ENCODE results near the gene UNKL.
A peak's percentile ranks its signal among the peaks of the same experiment; 100 is the strongest.

UNKL gene

GRCh38 chr16:1413684-1414531, 596 bp downstream of the UNKL start:
- Histone ChIP-seq H3K36me3 (ENCODE audit: control insufficient read depth, insufficient read depth, low read length) (peaks cover 31% of the 10 kb centered on the region), H3K4me1 (ENCODE audit: control insufficient read depth, insufficient read depth, low read length, poor library complexity, severe bottlenecking) (no peaks in the 10 kb centered on the region), H3K27ac (ENCODE audit: low read depth, low read length, severe bottlenecking) (no peak overlapping the region), H3K9me3 (ENCODE audit: control insufficient read depth, low read length) (no peaks in the 10 kb centered on the region), H3K4me3 (ENCODE audit: extremely low read depth, insufficient read depth, low read length, poor library complexity, severe bottlenecking) (peak overlapping the region; percentile 79)
- WGBS, 2 experiments (ENCODE audit: insufficient coverage in 2 of 2), result 8 to 11% methylated on average over 57 to 63 of the region's 85 CpGs

- WGBS, 2 experiments (ENCODE audit: insufficient coverage in 2 of 2), result no CpG with 5 or more reads among the region's 2 CpGs
These were observed 1.7 kb downstream of the UNKL start for GRCh38 chr16:1412847-1413246.

GRCh38 chr16:1408171-1408837, 6.2 kb downstream of the UNKL start:
- peak overlapping the region; percentile 53 for H3K4me3 ChIP-seq (ENCODE audit: extremely low read depth, insufficient read depth, low read length, poor library complexity, severe bottlenecking)
- peaks cover 18% of the 10 kb centered on the region for H3K36me3 ChIP-seq (ENCODE audit: control insufficient read depth, insufficient read depth, low read length)
- no peaks in the 10 kb centered on the region for H3K9me3 ChIP-seq (ENCODE audit: control insufficient read depth, low read length)
- H3K27ac ChIP-seq (ENCODE audit: low read depth, low read length, severe bottlenecking), result peak overlapping the region; percentile 59
- peaks cover 4% of the 10 kb centered on the region for H3K4me1 ChIP-seq (ENCODE audit: control insufficient read depth, insufficient read depth, low read length, poor library complexity, severe bottlenecking)
- 1 to 3% methylated on average over 29 to 31 of the region's 42 CpGs for WGBS, 2 experiments (ENCODE audit: insufficient coverage in 2 of 2)

More at GRCh38 chr16:1412847-1413246, 1.7 kb downstream of the UNKL start:
- peaks cover 20% of the 10 kb centered on the region for H3K36me3 ChIP-seq (ENCODE audit: control insufficient read depth, insufficient read depth, low read length)
- H3K4me3 ChIP-seq (ENCODE audit: extremely low read depth, insufficient read depth, low read length, poor library complexity, severe bottlenecking), result no peak overlapping the region
- no peak overlapping the region for H3K27ac ChIP-seq (ENCODE audit: low read depth, low read length, severe bottlenecking)
- H3K4me1 ChIP-seq (ENCODE audit: control insufficient read depth, insufficient read depth, low read length, poor library complexity, severe bottlenecking), result peaks cover 4% of the 10 kb centered on the region
- no peaks in the 10 kb centered on the region for H3K9me3 ChIP-seq (ENCODE audit: control insufficient read depth, low read length)

GRCh38 chr16:1407753-1408152, 6.8 kb downstream of the UNKL start:
- 65 to 70% methylated on average over 10 to 11 of the region's 11 CpGs for WGBS, 2 experiments (ENCODE audit: insufficient coverage in 2 of 2)
- H3K27ac ChIP-seq (ENCODE audit: low read depth, low read length, severe bottlenecking), result no peak overlapping the region
- peaks cover 16% of the 10 kb centered on the region for H3K36me3 ChIP-seq (ENCODE audit: control insufficient read depth, insufficient read depth, low read length)
- H3K9me3 ChIP-seq (ENCODE audit: control insufficient read depth, low read length), result no peaks in the 10 kb centered on the region
- peaks cover 4% of the 10 kb centered on the region for H3K4me1 ChIP-seq (ENCODE audit: control insufficient read depth, insufficient read depth, low read length, poor library complexity, severe bottlenecking)
- H3K4me3 ChIP-seq (ENCODE audit: extremely low read depth, insufficient read depth, low read length, poor library complexity, severe bottlenecking), result peak overlapping the region; percentile 53

- no peaks in the 10 kb centered on the region for H3K9me3 ChIP-seq (ENCODE audit: control insufficient read depth, low read length)
- no peak overlapping the region for H3K4me3 ChIP-seq (ENCODE audit: extremely low read depth, insufficient read depth, low read length, poor library complexity, severe bottlenecking)
- H3K36me3 ChIP-seq (ENCODE audit: control insufficient read depth, insufficient read depth, low read length), result peaks cover 18% of the 10 kb centered on the region
- no peak overlapping the region for H3K27ac ChIP-seq (ENCODE audit: low read depth, low read length, severe bottlenecking)
- whole genome bisulfite sequencing, 2 experiments (ENCODE audit: insufficient coverage in 2 of 2), result 88 to 96% methylated on average over 13 to 14 of the region's 14 CpGs
- H3K4me1 ChIP-seq (ENCODE audit: control insufficient read depth, insufficient read depth, low read length, poor library complexity, severe bottlenecking), result peaks cover 4% of the 10 kb centered on the region
These were observed 10.8 kb downstream of the UNKL start for GRCh38 chr16:1403733-1404132.

GRCh38 chr16:1403036-1403435, 11.5 kb downstream of the UNKL start:
- Histone ChIP-seq H3K4me3 (ENCODE audit: extremely low read depth, insufficient read depth, low read length, poor library complexity, severe bottlenecking) (no peak overlapping the region), H3K9me3 (ENCODE audit: control insufficient read depth, low read length) (no peaks in the 10 kb centered on the region), H3K27ac (ENCODE audit: low read depth, low read length, severe bottlenecking) (no peak overlapping the region), H3K36me3 (ENCODE audit: control insufficient read depth, insufficient read depth, low read length) (peaks cover 18% of the 10 kb centered on the region), H3K4me1 (ENCODE audit: control insufficient read depth, insufficient read depth, low read length, poor library complexity, severe bottlenecking) (no peaks in the 10 kb centered on the region)
- WGBS, 2 experiments (ENCODE audit: insufficient coverage in 2 of 2), result 95 to 97% methylated on average over 17 to 22 of the region's 22 CpGs

- H3K36me3 ChIP-seq (ENCODE audit: control insufficient read depth, insufficient read depth, low read length), result peaks cover 18% of the 10 kb centered on the region
- H3K4me1 ChIP-seq (ENCODE audit: control insufficient read depth, insufficient read depth, low read length, poor library complexity, severe bottlenecking), result no peaks in the 10 kb centered on the region
- H3K9me3 ChIP-seq (ENCODE audit: control insufficient read depth, low read length), result no peaks in the 10 kb centered on the region
- 87 to 96% methylated on average over 13 of the region's 13 CpGs for WGBS, 2 experiments (ENCODE audit: insufficient coverage in 2 of 2)
- H3K4me3 ChIP-seq (ENCODE audit: extremely low read depth, insufficient read depth, low read length, poor library complexity, severe bottlenecking), result no peak overlapping the region
- no peak overlapping the region for H3K27ac ChIP-seq (ENCODE audit: low read depth, low read length, severe bottlenecking)
These were observed 12.7 kb downstream of the UNKL start for GRCh38 chr16:1401758-1402154.

- Histone ChIP-seq H3K27ac (ENCODE audit: low read depth, low read length, severe bottlenecking) (no peak overlapping the region), H3K9me3 (ENCODE audit: control insufficient read depth, low read length) (no peaks in the 10 kb centered on the region), H3K36me3 (ENCODE audit: control insufficient read depth, insufficient read depth, low read length) (peaks cover 18% of the 10 kb centered on the region), H3K4me1 (ENCODE audit: control insufficient read depth, insufficient read depth, low read length, poor library complexity, severe bottlenecking) (no peaks in the 10 kb centered on the region), H3K4me3 (ENCODE audit: extremely low read depth, insufficient read depth, low read length, poor library complexity, severe bottlenecking) (no peak overlapping the region)
- 94 to 96% methylated on average over 27 to 28 of the region's 29 CpGs for WGBS, 2 experiments (ENCODE audit: insufficient coverage in 2 of 2)
These were observed 13.3 kb downstream of the UNKL start for GRCh38 chr16:1401061-1401757.

- H3K9me3 ChIP-seq (ENCODE audit: control insufficient read depth, low read length), result no peaks in the 10 kb centered on the region
- 97% methylated on average over 35 to 37 of the region's 38 CpGs for WGBS, 2 experiments (ENCODE audit: insufficient coverage in 2 of 2)
- H3K36me3 ChIP-seq (ENCODE audit: control insufficient read depth, insufficient read depth, low read length), result peaks cover 19% of the 10 kb centered on the region
- H3K4me1 ChIP-seq (ENCODE audit: control insufficient read depth, insufficient read depth, low read length, poor library complexity, severe bottlenecking), result no peaks in the 10 kb centered on the region
- H3K27ac ChIP-seq (ENCODE audit: low read depth, low read length, severe bottlenecking), result no peak overlapping the region
- H3K4me3 ChIP-seq (ENCODE audit: extremely low read depth, insufficient read depth, low read length, poor library complexity, severe bottlenecking), result no peak overlapping the region
These were observed 15.5 kb downstream of the UNKL start for GRCh38 chr16:1398826-1399581.

- no peaks in the 10 kb centered on the region for H3K9me3 ChIP-seq (ENCODE audit: control insufficient read depth, low read length)
- H3K4me3 ChIP-seq (ENCODE audit: extremely low read depth, insufficient read depth, low read length, poor library complexity, severe bottlenecking), result no peak overlapping the region
- no peak overlapping the region for H3K27ac ChIP-seq (ENCODE audit: low read depth, low read length, severe bottlenecking)
- no peaks in the 10 kb centered on the region for H3K4me1 ChIP-seq (ENCODE audit: control insufficient read depth, insufficient read depth, low read length, poor library complexity, severe bottlenecking)
- peaks cover 24% of the 10 kb centered on the region for H3K36me3 ChIP-seq (ENCODE audit: control insufficient read depth, insufficient read depth, low read length)
- WGBS, 2 experiments (ENCODE audit: insufficient coverage in 2 of 2), result 97 to 99% methylated on average over 5 to 9 of the region's 9 CpGs
These were observed 16.2 kb downstream of the UNKL start for GRCh38 chr16:1398351-1398750.

Data from mesodermal cell (in vitro differentiated cells).